HUDEP-2 (cell line): ENCODE data around the gene PIH1D1.

ENCODE experiments used
- DNase-seq, 76 experiments: peaks; one replicate each; lab custom pipeline; 2025; ENCODE audit not compliant: unreplicated experiment in 76 of 76; lab: John Stamatoyannopoulos, UW

Gene PIH1D1

GRCh38 chr19:49422407-49423070 is 29.1 kb downstream of the PIH1D1 start:
- DNase-seq = peak in 20 of 76 experiments; percentile 13 to 53 (median 31)

GRCh38 chr19:49421878-49422202 is 29.8 kb downstream of the PIH1D1 start:
- no peak for DNase-seq

GRCh38 chr19:49421039-49421877 is 30.4 kb downstream of the PIH1D1 start:
- DNase-seq = peak in 46 of 76 experiments; percentile 19 to 71 (median 50)

- no peak for DNase-seq
Observed at GRCh38 chr19:49420227-49420626, 31.4 kb downstream of the PIH1D1 start.

GRCh38 chr19:49419173-49419572 is 32.4 kb downstream of the PIH1D1 start:
- no peak for DNase-seq

GRCh38 chr19:49418511-49418910 is 33.1 kb downstream of the PIH1D1 start:
- DNase-seq = no peak

- DNase-seq = no peak
Observed at GRCh38 chr19:49417088-49417487, 34.5 kb downstream of the PIH1D1 start.

GRCh38 chr19:49415810-49416200 is 35.8 kb downstream of the PIH1D1 start:
- no peak for DNase-seq

- DNase-seq = no peak
Observed at GRCh38 chr19:49415102-49415809, 36.4 kb downstream of the PIH1D1 start.

- DNase-seq = no peak
Observed at GRCh38 chr19:49414256-49414655, 37.4 kb downstream of the PIH1D1 start.

GRCh38 chr19:49413348-49413747 is 38.3 kb downstream of the PIH1D1 start:
- DNase-seq = no peak

GRCh38 chr19:49411681-49412326 is 39.8 kb downstream of the PIH1D1 start:
- no peak for DNase-seq

- DNase-seq = peak in 1 of 76 experiments; percentile 25
Observed at GRCh38 chr19:49409441-49410029, 42.1 kb downstream of the PIH1D1 start.

GRCh38 chr19:49408816-49409440 is 42.7 kb downstream of the PIH1D1 start:
- DNase-seq = no peak

- no peak for DNase-seq
Observed at GRCh38 chr19:49407482-49408015, 44.1 kb downstream of the PIH1D1 start.

GRCh38 chr19:49407079-49407478 is 44.5 kb downstream of the PIH1D1 start:
- DNase-seq = no peak

GRCh38 chr19:49403404-49404187 is 48.0 kb downstream of the PIH1D1 start:
- DNase-seq = no peak

- no peak for DNase-seq
Observed at GRCh38 chr19:49400029-49400428, 51.6 kb downstream of the PIH1D1 start.

GRCh38 chr19:49398931-49399330 is 52.7 kb downstream of the PIH1D1 start:
- DNase-seq = no peak
